ENCODE measurements around the gene BEST3.

GRCh38 chr12:69679119-69679518 lies 20.0 kb downstream of the BEST3 start:
- no peak for TF ChIP-seq POLR2AphosphoS5 (IDR thresholded peaks at IDR 0.05)
- TF ChIP-seq, protein P1, sequence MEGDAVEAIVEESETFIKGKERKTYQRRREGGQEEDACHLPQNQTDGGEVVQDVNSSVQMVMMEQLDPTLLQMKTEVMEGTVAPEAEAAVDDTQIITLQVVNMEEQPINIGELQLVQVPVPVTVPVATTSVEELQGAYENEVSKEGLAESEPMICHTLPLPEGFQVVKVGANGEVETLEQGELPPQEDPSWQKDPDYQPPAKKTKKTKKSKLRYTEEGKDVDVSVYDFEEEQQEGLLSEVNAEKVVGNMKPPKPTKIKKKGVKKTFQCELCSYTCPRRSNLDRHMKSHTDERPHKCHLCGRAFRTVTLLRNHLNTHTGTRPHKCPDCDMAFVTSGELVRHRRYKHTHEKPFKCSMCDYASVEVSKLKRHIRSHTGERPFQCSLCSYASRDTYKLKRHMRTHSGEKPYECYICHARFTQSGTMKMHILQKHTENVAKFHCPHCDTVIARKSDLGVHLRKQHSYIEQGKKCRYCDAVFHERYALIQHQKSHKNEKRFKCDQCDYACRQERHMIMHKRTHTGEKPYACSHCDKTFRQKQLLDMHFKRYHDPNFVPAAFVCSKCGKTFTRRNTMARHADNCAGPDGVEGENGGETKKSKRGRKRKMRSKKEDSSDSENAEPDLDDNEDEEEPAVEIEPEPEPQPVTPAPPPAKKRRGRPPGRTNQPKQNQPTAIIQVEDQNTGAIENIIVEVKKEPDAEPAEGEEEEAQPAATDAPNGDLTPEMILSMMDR (IDR thresholded peaks at IDR 0.05; ENCODE audit: poor library complexity, severe bottlenecking) = no peak

Measured in neural cell (in vitro differentiated cells).